GM12872 (cell line): ENCODE results near the gene HOXD10.

ENCODE experiments used
- TF ChIP-seq, protein P1 (sequence below): IDR thresholded peaks from 3 replicates; pipeline ENCODE4 v1.5.1; 2011; ENCODE audit warnings: low read depth, mild to moderate bottlenecking, low read length, moderate library complexity; ENCODE audit not compliant: insufficient read depth

Gene HOXD10

DNA sequence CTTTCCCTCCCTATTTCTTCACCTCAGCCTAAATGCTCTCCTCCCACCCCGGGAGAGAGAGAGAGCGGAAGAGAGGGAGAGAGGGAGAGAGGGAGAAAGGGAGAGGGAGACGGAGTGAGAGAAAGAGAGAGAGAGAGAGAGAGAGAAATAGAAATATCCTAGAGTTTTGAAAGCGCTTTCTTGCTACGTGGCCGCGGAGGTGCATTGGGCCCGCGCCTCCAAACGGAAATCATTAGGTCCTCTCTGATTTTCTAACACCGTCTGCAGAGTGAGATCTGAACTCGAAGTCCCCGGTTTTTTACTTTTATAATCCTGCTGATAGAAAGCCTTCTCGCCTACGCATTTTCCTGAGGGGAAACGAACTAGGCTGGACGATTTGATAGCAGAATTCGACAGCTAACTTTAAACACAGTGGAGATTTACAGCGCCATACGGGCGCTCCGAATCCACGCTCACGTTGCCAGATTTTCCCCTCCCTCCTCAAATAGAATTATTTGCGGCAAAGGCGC lies 31.9 kb upstream of the HOXD10 start:
- TF ChIP-seq, protein P1, sequence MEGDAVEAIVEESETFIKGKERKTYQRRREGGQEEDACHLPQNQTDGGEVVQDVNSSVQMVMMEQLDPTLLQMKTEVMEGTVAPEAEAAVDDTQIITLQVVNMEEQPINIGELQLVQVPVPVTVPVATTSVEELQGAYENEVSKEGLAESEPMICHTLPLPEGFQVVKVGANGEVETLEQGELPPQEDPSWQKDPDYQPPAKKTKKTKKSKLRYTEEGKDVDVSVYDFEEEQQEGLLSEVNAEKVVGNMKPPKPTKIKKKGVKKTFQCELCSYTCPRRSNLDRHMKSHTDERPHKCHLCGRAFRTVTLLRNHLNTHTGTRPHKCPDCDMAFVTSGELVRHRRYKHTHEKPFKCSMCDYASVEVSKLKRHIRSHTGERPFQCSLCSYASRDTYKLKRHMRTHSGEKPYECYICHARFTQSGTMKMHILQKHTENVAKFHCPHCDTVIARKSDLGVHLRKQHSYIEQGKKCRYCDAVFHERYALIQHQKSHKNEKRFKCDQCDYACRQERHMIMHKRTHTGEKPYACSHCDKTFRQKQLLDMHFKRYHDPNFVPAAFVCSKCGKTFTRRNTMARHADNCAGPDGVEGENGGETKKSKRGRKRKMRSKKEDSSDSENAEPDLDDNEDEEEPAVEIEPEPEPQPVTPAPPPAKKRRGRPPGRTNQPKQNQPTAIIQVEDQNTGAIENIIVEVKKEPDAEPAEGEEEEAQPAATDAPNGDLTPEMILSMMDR: no peak

DNA sequence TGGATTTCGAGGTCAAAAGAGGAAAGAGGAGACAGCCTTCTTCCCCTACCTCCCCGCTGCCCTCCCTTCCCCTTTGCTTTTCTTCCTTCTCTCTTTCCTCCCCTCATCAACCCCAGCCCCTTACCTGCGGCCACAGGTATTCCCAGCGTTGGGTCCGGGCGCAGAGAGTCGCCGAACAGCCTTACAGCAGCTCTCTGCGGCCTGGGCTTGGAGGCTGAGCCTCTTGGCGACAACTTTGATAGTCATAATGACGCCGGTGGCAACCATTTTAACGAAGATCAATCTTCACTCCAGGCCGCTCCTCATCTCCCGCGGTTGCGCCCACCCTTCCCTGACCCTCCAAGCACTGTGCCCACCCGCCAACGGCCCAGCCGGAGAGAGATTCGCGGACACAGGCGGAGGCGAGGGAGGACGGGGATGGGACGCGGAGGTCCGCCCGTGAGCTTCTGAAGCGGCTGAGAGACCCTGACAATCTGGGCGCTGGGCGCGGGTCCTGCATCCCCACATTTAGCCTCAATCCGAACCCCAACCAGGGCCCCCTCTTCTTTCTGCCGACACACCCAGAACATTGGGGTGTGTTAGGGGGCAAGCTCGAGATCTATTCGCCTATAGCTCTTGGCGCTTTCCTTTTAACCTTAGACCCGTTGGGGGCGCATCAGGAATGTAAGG lies 31.3 kb upstream of the HOXD10 start:
- TF ChIP-seq, protein P1: no peak

- TF ChIP-seq, protein P1: peak; percentile 42; the same call in 2 of the 3 replicates
Observed at GRCh38 chr2:176085861-176086771, 30.5 kb upstream of the HOXD10 start.

DNA sequence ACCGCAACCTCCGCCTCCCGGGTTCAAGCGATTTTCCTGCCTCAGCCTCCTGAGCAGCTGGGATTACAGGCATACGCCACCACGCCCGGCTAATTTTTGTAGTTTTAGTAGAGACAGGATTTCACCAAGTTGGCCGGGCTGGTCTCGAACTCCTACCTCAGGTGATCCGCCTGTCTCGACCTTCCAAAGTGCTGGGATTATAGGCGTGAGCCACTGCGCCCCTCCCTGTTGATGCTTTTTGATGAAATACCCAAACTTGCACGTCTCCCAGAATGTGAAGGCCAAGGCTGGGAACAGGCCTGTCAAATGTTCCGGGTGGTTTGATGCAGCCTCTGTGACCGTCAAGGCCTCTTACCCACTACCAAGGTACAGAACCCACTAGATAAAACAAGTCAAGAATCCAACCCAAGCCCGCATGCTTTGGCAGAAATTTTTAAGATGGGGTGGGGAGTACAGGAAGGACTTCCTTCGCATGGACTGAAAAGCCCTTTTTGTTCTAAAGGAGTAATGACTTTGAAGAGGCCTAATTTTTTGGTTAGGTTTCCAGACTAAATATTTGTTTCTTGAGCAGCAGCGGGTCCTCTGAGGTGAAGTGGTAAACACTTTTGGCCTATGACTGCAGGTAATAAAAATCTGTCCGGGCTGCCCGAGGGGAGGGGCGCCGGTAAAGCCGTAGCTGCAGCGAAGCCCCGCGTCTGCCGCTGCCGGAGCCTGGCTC lies 29.1 kb upstream of the HOXD10 start:
- TF ChIP-seq, protein P1: no peak

GRCh38 chr2:176088048-176088936 lies 28.3 kb upstream of the HOXD10 start:
- TF ChIP-seq, protein P1: peak; percentile 72

DNA sequence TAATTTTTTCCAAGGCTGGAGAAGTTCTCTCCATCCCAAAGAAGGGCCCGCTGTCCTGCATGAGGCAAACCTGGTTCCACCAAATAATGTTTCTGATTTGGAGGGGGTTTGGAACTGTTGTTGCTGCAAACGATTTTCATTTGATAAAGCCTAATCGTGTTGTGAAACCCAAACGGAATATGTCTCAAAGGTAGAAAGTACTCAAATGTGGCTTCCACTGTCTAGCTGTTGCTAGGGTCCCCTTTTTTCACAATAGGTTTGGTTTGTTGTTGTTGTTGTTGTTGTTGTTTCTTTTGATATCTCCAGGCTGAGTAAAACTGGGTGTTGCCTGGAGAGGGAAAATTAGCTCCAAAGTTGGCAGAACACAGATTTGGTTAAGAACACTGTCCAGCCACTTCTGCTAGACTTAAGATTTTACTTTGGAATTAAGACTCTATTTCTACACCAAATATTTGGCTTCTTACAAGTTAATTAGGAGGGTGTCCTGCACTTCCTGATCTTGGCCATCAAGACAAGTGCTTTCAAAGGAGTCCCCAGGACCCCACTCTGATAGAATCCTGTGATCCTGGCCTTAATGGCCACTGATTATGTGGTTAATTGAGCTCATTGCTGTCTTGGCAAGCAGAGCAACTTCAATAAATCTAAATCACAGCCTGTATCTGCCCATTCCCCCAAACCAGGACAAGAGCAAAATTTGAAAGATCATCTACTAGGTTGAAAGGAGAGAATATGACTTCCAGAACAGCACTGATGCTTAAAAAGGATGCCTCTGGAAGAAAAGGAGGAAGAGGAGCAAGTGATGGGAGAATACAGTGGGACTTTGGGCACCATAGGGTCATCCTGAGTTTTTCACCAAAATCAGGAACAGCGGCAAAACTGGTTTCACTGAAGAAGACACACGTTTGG lies 27.4 kb upstream of the HOXD10 start:
- TF ChIP-seq, protein P1: no peak
